ENCODE measurements around the gene AMOT.

Gene AMOT

GRCh38 chrX:112874614-112875013, 34.0 kb upstream of the AMOT start (continued):
- TF ChIP-seq AEBP2 (tag by site-specific recombination; IDR thresholded peaks at IDR 0.05; ENCODE audit: borderline replicate concordance) = no peak
- no peak for TF ChIP-seq BCL6B (tag by site-specific recombination; IDR thresholded peaks at IDR 0.05)
- no peak for TF ChIP-seq ZNF23 (tag by site-specific recombination; IDR thresholded peaks at IDR 0.05; ENCODE audit: borderline replicate concordance)
- TF ChIP-seq, protein P1, sequence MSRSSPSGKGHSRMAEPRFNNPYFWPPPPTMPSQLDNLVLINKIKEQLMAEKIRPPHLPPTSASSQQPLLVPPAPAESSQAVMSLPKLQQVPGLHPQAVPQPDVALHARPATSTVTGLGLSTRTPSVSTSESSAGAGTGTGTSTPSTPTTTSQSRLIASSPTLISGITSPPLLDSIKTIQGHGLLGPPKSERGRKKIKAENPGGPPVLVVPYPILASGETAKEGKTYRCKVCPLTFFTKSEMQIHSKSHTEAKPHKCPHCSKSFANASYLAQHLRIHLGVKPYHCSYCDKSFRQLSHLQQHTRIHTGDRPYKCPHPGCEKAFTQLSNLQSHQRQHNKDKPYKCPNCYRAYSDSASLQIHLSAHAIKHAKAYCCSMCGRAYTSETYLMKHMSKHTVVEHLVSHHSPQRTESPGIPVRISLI (tag by site-specific recombination; IDR thresholded peaks at IDR 0.05) = no peak
- no peak for TF ChIP-seq ZNF2 (tag by site-specific recombination; IDR thresholded peaks at IDR 0.05)
- TF ChIP-seq ZNF670 (tag by site-specific recombination; IDR thresholded peaks at IDR 0.05; ENCODE audit: low read depth) = no peak
- no peak for TF ChIP-seq ZNF596 (tag by site-specific recombination; IDR thresholded peaks at IDR 0.05)
- no peak for TF ChIP-seq OVOL3 (tag by site-specific recombination; IDR thresholded peaks at IDR 0.05)

GRCh38 chrX:112874175-112874574, 33.5 kb upstream of the AMOT start:
- H3K36me3 ChIP-seq (ENCODE audit: control insufficient read depth in 2 of 2, insufficient read depth in 1 of 2, low read length in 2 of 2) = no peaks in the 10 kb centered on the region
- peaks cover 6% of the 10 kb centered on the region; the same call in 1 of the 2 replicates for H3K4me1 ChIP-seq (ENCODE audit: control insufficient read depth, insufficient read depth, low read length)
- no peak overlapping the region for H3K27ac ChIP-seq (ENCODE audit: extremely low read depth, low read depth, low read length)
- no peak overlapping the region for H3K4me3 ChIP-seq (ENCODE audit: low read depth, low read length)
- CTCF ChIA-PET = interaction anchor here (0.7 to 1.0 kb wide), 3 partner anchors 12 to 28 kb away, joined by 3 to 4 read pairs (median 4); no protein-coding TSS in a partner anchor
- POLR2A ChIA-PET = no interaction called here
- no peak for TF ChIP-seq ZNF114 (tag by site-specific recombination; IDR thresholded peaks at IDR 0.05)
- no peak for TF ChIP-seq SCRT1 (tag by site-specific recombination; IDR thresholded peaks at IDR 0.05; ENCODE audit: borderline replicate concordance)
- H3K9me3 ChIP-seq (ENCODE audit: control insufficient read depth, insufficient read depth, low read depth, low read length) = no peaks in the 10 kb centered on the region

DNA sequence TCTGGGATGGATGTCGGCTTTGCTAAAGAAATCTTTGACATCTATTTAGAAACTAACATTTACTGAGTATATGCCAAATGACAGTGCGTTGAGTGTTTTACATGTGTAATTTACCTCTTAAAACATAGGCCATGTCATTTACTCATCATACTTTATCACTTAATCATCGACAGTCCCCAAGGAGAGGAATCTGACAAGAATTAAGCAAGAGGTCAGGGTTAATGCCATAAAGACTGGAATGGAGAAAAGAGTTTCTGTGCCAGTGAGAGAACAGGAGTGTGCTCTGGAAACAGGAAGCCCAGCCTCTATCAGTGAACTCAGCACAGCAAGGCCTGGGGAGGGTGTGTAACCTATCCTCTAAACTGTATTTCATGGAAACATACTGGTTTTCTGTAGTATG, 28.0 kb upstream of the AMOT start:
- TF ChIP-seq ZNF501 (tag by site-specific recombination; IDR thresholded peaks at IDR 0.05) = no peak
- no peak for TF ChIP-seq ZNF211 (tag by site-specific recombination; IDR thresholded peaks at IDR 0.05; ENCODE audit: low read depth)
- TF ChIP-seq, protein P2, sequence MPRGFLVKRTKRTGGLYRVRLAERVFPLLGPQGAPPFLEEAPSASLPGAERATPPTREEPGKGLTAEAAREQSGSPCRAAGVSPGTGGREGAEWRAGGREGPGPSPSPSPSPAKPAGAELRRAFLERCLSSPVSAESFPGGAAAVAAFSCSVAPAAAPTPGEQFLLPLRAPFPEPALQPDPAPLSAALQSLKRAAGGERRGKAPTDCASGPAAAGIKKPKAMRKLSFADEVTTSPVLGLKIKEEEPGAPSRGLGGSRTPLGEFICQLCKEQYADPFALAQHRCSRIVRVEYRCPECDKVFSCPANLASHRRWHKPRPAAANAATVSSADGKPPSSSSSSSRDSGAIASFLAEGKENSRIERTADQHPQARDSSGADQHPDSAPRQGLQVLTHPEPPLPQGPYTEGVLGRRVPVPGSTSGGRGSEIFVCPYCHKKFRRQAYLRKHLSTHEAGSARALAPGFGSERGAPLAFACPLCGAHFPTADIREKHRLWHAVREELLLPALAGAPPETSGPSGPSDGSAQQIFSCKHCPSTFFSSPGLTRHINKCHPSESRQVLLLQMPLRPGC (tag by site-specific recombination; IDR thresholded peaks at IDR 0.05) = no peak
- TF ChIP-seq, protein P3, sequence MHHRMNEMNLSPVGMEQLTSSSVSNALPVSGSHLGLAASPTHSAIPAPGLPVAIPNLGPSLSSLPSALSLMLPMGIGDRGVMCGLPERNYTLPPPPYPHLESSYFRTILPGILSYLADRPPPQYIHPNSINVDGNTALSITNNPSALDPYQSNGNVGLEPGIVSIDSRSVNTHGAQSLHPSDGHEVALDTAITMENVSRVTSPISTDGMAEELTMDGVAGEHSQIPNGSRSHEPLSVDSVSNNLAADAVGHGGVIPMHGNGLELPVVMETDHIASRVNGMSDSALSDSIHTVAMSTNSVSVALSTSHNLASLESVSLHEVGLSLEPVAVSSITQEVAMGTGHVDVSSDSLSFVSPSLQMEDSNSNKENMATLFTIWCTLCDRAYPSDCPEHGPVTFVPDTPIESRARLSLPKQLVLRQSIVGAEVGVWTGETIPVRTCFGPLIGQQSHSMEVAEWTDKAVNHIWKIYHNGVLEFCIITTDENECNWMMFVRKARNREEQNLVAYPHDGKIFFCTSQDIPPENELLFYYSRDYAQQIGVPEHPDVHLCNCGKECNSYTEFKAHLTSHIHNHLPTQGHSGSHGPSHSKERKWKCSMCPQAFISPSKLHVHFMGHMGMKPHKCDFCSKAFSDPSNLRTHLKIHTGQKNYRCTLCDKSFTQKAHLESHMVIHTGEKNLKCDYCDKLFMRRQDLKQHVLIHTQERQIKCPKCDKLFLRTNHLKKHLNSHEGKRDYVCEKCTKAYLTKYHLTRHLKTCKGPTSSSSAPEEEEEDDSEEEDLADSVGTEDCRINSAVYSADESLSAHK (tag by site-specific recombination; IDR thresholded peaks at IDR 0.05) = no peak
- TF ChIP-seq ZNF785 (tag by site-specific recombination; IDR thresholded peaks at IDR 0.05) = no peak
- no peak for TF ChIP-seq BCL6B (tag by site-specific recombination; IDR thresholded peaks at IDR 0.05)
- TF ChIP-seq ZNF549 (tag by site-specific recombination; IDR thresholded peaks at IDR 0.05) = no peak
- TF ChIP-seq ZSCAN30 (tag by site-specific recombination; IDR thresholded peaks at IDR 0.05) = no peak
- TF ChIP-seq ZNF76 (tag by site-specific recombination; IDR thresholded peaks at IDR 0.05; ENCODE audit: borderline replicate concordance, low read depth) = no peak
- no peak for TF ChIP-seq FEZF1 (tag by site-specific recombination; IDR thresholded peaks at IDR 0.05)
- TF ChIP-seq ZBTB8A (tag by site-specific recombination; IDR thresholded peaks at IDR 0.05) = no peak
- no peaks in the 10 kb centered on the region for H3K36me3 ChIP-seq (ENCODE audit: control insufficient read depth in 2 of 2, insufficient read depth in 1 of 2, low read length in 2 of 2)
- H3K9me3 ChIP-seq (ENCODE audit: control insufficient read depth, insufficient read depth, low read depth, low read length) = no peaks in the 10 kb centered on the region
- H3K4me1 ChIP-seq (ENCODE audit: control insufficient read depth, insufficient read depth, low read length) = peaks cover 8% of the 10 kb centered on the region
- H3K4me3 ChIP-seq (ENCODE audit: low read depth, low read length) = no peak overlapping the region
- ChIA-PET CTCF (no interaction called here), POLR2A (no interaction called here)
- no peak overlapping the region for H3K27ac ChIP-seq (ENCODE audit: extremely low read depth, low read depth, low read length)
